HEK293 (cell line): Measurements from ENCODE around the gene BUB1B.

Source experiments
- CTCF ChIA-PET: fragments of 350-600 bp; formaldehyde crosslinking; extraction: SDS; loops from one replicate; lab custom pipeline; 2021; ENCODE audit warnings: antibody characterized with exemption; lab: Yijun Ruan, JAX
- POLR2A ChIA-PET: fragments of 300-600 bp; formaldehyde crosslinking; extraction: SDS; loops from one replicate; lab custom pipeline; 2020; ENCODE audit warnings: antibody characterized with exemption, inconsistent platforms; lab: Yijun Ruan, JAX
- H3K27ac ChIP-seq: fragments of 200-500 bp; sonication (Bioruptor generic); 2 replicates; pipeline ENCODE4 v1.5.1; 2014; ENCODE audit warnings: low read depth, low read length, control low read depth, inconsistent platforms; ENCODE audit errors: extremely low read depth
- H3K36me3 ChIP-seq, 2 experiments: fragments of 200-500 bp in 1 of 2; sonication (Bioruptor generic) in 1 of 2; 1 replicate in 1 of 2; 2 replicates in 1 of 2; pipeline ENCODE4 v1.5.1; 2014 to 2017; ENCODE audit warnings: inconsistent platforms in 2 of 2, low read length in 2 of 2; ENCODE audit not compliant: control insufficient read depth in 2 of 2, insufficient read depth in 1 of 2
- H3K4me1 ChIP-seq: fragments of 200-500 bp; sonication (Bioruptor generic); 2 replicates; pipeline ENCODE4 v1.5.1; 2014; ENCODE audit warnings: mild to moderate bottlenecking, low read length, inconsistent platforms; ENCODE audit not compliant: control insufficient read depth, insufficient read depth
- H3K4me3 ChIP-seq: 2 replicates; pipeline ENCODE4 v1.5.1; 2011; ENCODE audit warnings: low read depth, mild to moderate bottlenecking, control low read depth, low read length, moderate library complexity
- H3K9me3 ChIP-seq: fragments of 200-500 bp; sonication (Bioruptor generic); 2 replicates; pipeline ENCODE4 v1.5.1; 2014; ENCODE audit warnings: low read depth, low read length, inconsistent platforms; ENCODE audit not compliant: control insufficient read depth, insufficient read depth
- KLF16 ChIP-seq: fragments of 450-650 bp; formaldehyde crosslinking; IDR thresholded peaks from 2 replicates; pipeline ENCODE4 v1.5.1; 2017; ENCODE audit warnings: missing biosample characterization, missing genetic modification characterization
- SETDB1 ChIP-seq: IDR thresholded peaks from one replicate; pipeline ENCODE4 v1.6.1; 2017; ENCODE audit warnings: mild to moderate bottlenecking, low read length, moderate library complexity, mixed read lengths; ENCODE audit not compliant: insufficient read length
- ZBTB1 ChIP-seq: fragments of 450-650 bp; formaldehyde crosslinking; IDR thresholded peaks from 2 replicates; pipeline ENCODE4 v1.5.1; 2016; ENCODE audit warnings: missing biosample characterization, missing genetic modification characterization
- ZBTB10 ChIP-seq: fragments of 450-650 bp; formaldehyde crosslinking; IDR thresholded peaks from 2 replicates; pipeline ENCODE4 v1.5.1; 2016; ENCODE audit warnings: missing biosample characterization, missing genetic modification characterization
- ZNF155 ChIP-seq: fragments of 450-650 bp; formaldehyde crosslinking; IDR thresholded peaks from 2 replicates; pipeline ENCODE4 v1.5.1; 2016; ENCODE audit warnings: missing biosample characterization, missing genetic modification characterization
- ZNF202 ChIP-seq: fragments of 450-650 bp; formaldehyde crosslinking; IDR thresholded peaks from 2 replicates; pipeline ENCODE4 v1.5.1; 2016; ENCODE audit warnings: missing biosample characterization, missing genetic modification characterization, borderline replicate concordance
- ZNF311 ChIP-seq: fragments of 450-650 bp; formaldehyde crosslinking; IDR thresholded peaks from 2 replicates; pipeline ENCODE4 v1.5.1; 2017; ENCODE audit warnings: missing biosample characterization, missing genetic modification characterization, borderline replicate concordance
- ZNF335 ChIP-seq: fragments of 450-650 bp; formaldehyde crosslinking; conservative IDR thresholded peaks from 2 replicates; pipeline ENCODE4 v1.5.1; 2016; ENCODE audit warnings: missing biosample characterization, missing genetic modification characterization
- ZNF362 ChIP-seq: fragments of 450-650 bp; formaldehyde crosslinking; IDR thresholded peaks from 2 replicates; pipeline ENCODE4 v1.5.1; 2016; ENCODE audit warnings: missing biosample characterization, missing genetic modification characterization
- ZNF558 ChIP-seq: fragments of 450-650 bp; formaldehyde crosslinking; IDR thresholded peaks from 2 replicates; pipeline ENCODE4 v1.5.1; 2016; ENCODE audit warnings: missing biosample characterization, missing genetic modification characterization
- ZNF596 ChIP-seq: fragments of 450-650 bp; IDR thresholded peaks from 2 replicates; pipeline ENCODE4 v1.5.0; 2018; ENCODE audit warnings: missing biosample characterization, mild to moderate bottlenecking, missing genetic modification characterization, moderate library complexity
- ZNF621 ChIP-seq: fragments of 450-650 bp; formaldehyde crosslinking; IDR thresholded peaks from 2 replicates; pipeline ENCODE4 v1.5.1; 2017; ENCODE audit warnings: missing biosample characterization, missing genetic modification characterization
- ZNF704 ChIP-seq: fragments of 450-650 bp; formaldehyde crosslinking; IDR thresholded peaks from 2 replicates; pipeline ENCODE4 v1.5.1; 2016; ENCODE audit warnings: missing biosample characterization, missing genetic modification characterization
- ZSCAN16 ChIP-seq: fragments of 450-650 bp; formaldehyde crosslinking; IDR thresholded peaks from 2 replicates; pipeline ENCODE4 v1.5.1; 2016; ENCODE audit warnings: missing biosample characterization, missing genetic modification characterization
- ZXDB ChIP-seq: fragments of 450-650 bp; formaldehyde crosslinking; IDR thresholded peaks from 2 replicates; pipeline ENCODE4 v1.5.1; 2016; ENCODE audit warnings: missing biosample characterization, missing genetic modification characterization
- TF ChIP-seq, protein P1 (sequence below): fragments of 450-650 bp; formaldehyde crosslinking; IDR thresholded peaks from 2 replicates; pipeline ENCODE4 v1.5.1; 2016; ENCODE audit warnings: missing biosample characterization, missing genetic modification characterization, low read depth

The BUB1B gene

GRCh38 chr15:40160021-40160420 is 848 bp upstream of the BUB1B start (continued):
- TF ChIP-seq, protein P1, sequence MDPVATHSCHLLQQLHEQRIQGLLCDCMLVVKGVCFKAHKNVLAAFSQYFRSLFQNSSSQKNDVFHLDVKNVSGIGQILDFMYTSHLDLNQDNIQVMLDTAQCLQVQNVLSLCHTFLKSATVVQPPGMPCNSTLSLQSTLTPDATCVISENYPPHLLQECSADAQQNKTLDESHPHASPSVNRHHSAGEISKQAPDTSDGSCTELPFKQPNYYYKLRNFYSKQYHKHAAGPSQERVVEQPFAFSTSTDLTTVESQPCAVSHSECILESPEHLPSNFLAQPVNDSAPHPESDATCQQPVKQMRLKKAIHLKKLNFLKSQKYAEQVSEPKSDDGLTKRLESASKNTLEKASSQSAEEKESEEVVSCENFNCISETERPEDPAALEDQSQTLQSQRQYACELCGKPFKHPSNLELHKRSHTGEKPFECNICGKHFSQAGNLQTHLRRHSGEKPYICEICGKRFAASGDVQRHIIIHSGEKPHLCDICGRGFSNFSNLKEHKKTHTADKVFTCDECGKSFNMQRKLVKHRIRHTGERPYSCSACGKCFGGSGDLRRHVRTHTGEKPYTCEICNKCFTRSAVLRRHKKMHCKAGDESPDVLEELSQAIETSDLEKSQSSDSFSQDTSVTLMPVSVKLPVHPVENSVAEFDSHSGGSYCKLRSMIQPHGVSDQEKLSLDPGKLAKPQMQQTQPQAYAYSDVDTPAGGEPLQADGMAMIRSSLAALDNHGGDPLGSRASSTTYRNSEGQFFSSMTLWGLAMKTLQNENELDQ = no peak
- TF ChIP-seq ZNF311 (tag by site-specific recombination) = no peak
- no peak for TF ChIP-seq ZNF621 (tag by site-specific recombination)
- TF ChIP-seq ZSCAN16 (tag by site-specific recombination) = no peak
- no peak for TF ChIP-seq ZNF202 (tag by site-specific recombination)
- no peak for TF ChIP-seq ZXDB (tag by site-specific recombination)
- no peak for TF ChIP-seq ZNF704 (tag by site-specific recombination)
- TF ChIP-seq, all 188 proteins: peak for 0

- Histone ChIP-seq H3K9me3 (no peaks in the 10 kb centered on the region), H3K36me3 (peaks cover 18 to 30% of the 10 kb centered on the region in 2 experiments), H3K27ac (no peak overlapping the region; the same call in 1 of the 2 replicates), H3K4me1 (no peaks in the 10 kb centered on the region; the same call in 1 of the 2 replicates), H3K4me3 (peak overlapping the region; percentile 95)
- ChIA-PET CTCF (interaction anchor here (0.8 to 3.7 kb wide), 8 partner anchors 20 to 116 kb away, joined by 3 to 18 read pairs (median 4); no protein-coding TSS in a partner anchor), POLR2A (interaction anchor here (0.5 to 2.0 kb wide), 8 partner anchors 11 to 122 kb away, joined by 3 to 10 read pairs (median 3); partner anchors contain the start of gene BMF)
- TF ChIP-seq ZNF362 (tag by site-specific recombination) = no peak
- TF ChIP-seq ZNF558 (tag by site-specific recombination) = no peak
- TF ChIP-seq SETDB1 = no peak
- no peak for TF ChIP-seq ZNF155
- TF ChIP-seq ZNF335 = no peak
- TF ChIP-seq ZBTB1 (tag by site-specific recombination) = no peak
- no peak for TF ChIP-seq ZBTB10 (tag by site-specific recombination)
- TF ChIP-seq KLF16 (tag by site-specific recombination) = no peak
- TF ChIP-seq ZNF596 = no peak
- TF ChIP-seq, all 188 proteins: peak for 0
These were observed 973 bp downstream of the BUB1B start for GRCh38 chr15:40161693-40162391.
